T-helper 2 cell treated with Interferon-gamma antibody and Interleukin-4, amounts not matched to agents 100 ng/mL and 5 ng/mL, for 36 hours (primary cell): ENCODE measurements around the gene PRMT7. TPM values are rescaled to one million over a fixed set of nuclear protein-coding genes. Genes with fewer than 3 reads are reported as not detected.

Source experiments
- intact Hi-C: fragments of 100-400 bp; cut with micrococcal nuclease; formaldehyde crosslinking; loops from one replicate; pipeline ENCODE4 v1.15.1; 2023
- total RNA-seq: library from RNA; stranded (reverse); gene quantifications from 2 replicates; pipeline ENCODE4 v1.2.3, GENCODE V29; 2022

The PRMT7 gene
- total RNA-seq, 1 donor from 2014 or later, result 65.4 TPM

GRCh38 chr16:68283801-68284598 lies 26.8 kb upstream of the PRMT7 start:
- intact Hi-C loops, result loop anchor here (2.0 kb wide), 1 partner anchor 27 kb away; the partner anchor contains the start of genes PRMT7 and SLC7A6OS

- intact Hi-C loops, result loop anchor here (2.0 kb wide), 1 partner anchor 26 kb away; the partner anchor contains the start of genes PRMT7 and SLC7A6OS
These were observed 26.0 kb upstream of the PRMT7 start for GRCh38 chr16:68284847-68285246.

GRCh38 chr16:68285683-68286082 lies 25.1 kb upstream of the PRMT7 start:
- intact Hi-C loops, result loop anchor here (2.0 kb wide), 1 partner anchor 25 kb away; the partner anchor contains the start of genes PRMT7 and SLC7A6OS

- intact Hi-C loops, result no loop called here
These were observed 24.4 kb upstream of the PRMT7 start for GRCh38 chr16:68286153-68287074.

GRCh38 chr16:68287276-68288251 lies 23.3 kb upstream of the PRMT7 start:
- intact Hi-C loops, result no loop called here

- intact Hi-C loops, result no loop called here
These were observed 22.6 kb upstream of the PRMT7 start for GRCh38 chr16:68288252-68288650.

- intact Hi-C loops, result loop anchor here (1.0 kb wide), 2 partner anchors 22 to 24 kb away; partner anchors contain the start of genes SLC7A6 and SLC7A6OS
These were observed 22.0 kb upstream of the PRMT7 start for GRCh38 chr16:68288796-68289195.

GRCh38 chr16:68289202-68289601 lies 21.6 kb upstream of the PRMT7 start:
- intact Hi-C loops, result loop anchor here (1.0 kb wide), 2 partner anchors 21 to 25 kb away; partner anchors contain the start of genes SLC7A6 and SLC7A6OS

GRCh38 chr16:68289621-68290329 lies 21.0 kb upstream of the PRMT7 start:
- intact Hi-C loops, result loop anchor here (1.0 kb wide), 2 partner anchors 21 to 25 kb away; partner anchors contain the start of genes SLC7A6 and SLC7A6OS

- intact Hi-C loops, result no loop called here
These were observed 20.4 kb upstream of the PRMT7 start for GRCh38 chr16:68290450-68290849.

- intact Hi-C loops, result no loop called here
These were observed 19.6 kb upstream of the PRMT7 start for GRCh38 chr16:68291227-68291626.

- intact Hi-C loops, result no loop called here
These were observed 18.4 kb upstream of the PRMT7 start for GRCh38 chr16:68292425-68292824.

GRCh38 chr16:68296291-68296690 lies 14.5 kb upstream of the PRMT7 start:
- intact Hi-C loops, result no loop called here

GRCh38 chr16:68296693-68297092 lies 14.1 kb upstream of the PRMT7 start:
- intact Hi-C loops, result no loop called here

GRCh38 chr16:68297908-68298307 lies 12.9 kb upstream of the PRMT7 start:
- intact Hi-C loops, result no loop called here

GRCh38 chr16:68298312-68298711 lies 12.5 kb upstream of the PRMT7 start:
- intact Hi-C loops, result no loop called here

- intact Hi-C loops, result no loop called here
These were observed 11.8 kb upstream of the PRMT7 start for GRCh38 chr16:68298907-68299561.

- intact Hi-C loops, result no loop called here
These were observed 11.0 kb upstream of the PRMT7 start for GRCh38 chr16:68299571-68300453.
